Lung (tissue), 12 donors: Measurements from ENCODE around the gene NUDT6. TPM values are rescaled to one million over a fixed set of nuclear protein-coding genes. Genes with fewer than 3 reads are reported as not detected.
A peak's percentile ranks its signal among the peaks of the same experiment; 100 is the strongest.

Experiments
- ATAC-seq: fragments of 200-7000 bp; cut with Tn5 transposase; one replicate; pipeline ENCODE4 v1.9.1; 2020; ENCODE audit warnings: moderate number of reproducible peaks; ENCODE audit not compliant: insufficient read depth, low FRiP score
- DNase-seq, 3 donors: peaks; one replicate each; pipeline ENCODE4 v3.0.0-alpha.2; 2013 to 2017
- H3K27ac ChIP-seq, 2 donors: one replicate each; pipeline ENCODE4 v1.5.1; 2013; ENCODE audit warnings: mild to moderate bottlenecking in 2 of 2, moderate library complexity in 2 of 2, control low read depth in 1 of 2, inconsistent platforms in 1 of 2, low read depth in 1 of 2, low read length in 1 of 2
- H3K27me3 ChIP-seq, 3 donors: one replicate each; pipeline ENCODE4 v1.5.1; 2013; ENCODE audit warnings: low read length in 2 of 3; ENCODE audit not compliant: control insufficient read depth in 3 of 3, insufficient read depth in 3 of 3
- H3K36me3 ChIP-seq, 4 donors: one replicate each; pipeline ENCODE4 v1.5.1; 2013; ENCODE audit warnings: low read length in 4 of 4, mild to moderate bottlenecking in 1 of 4, moderate library complexity in 1 of 4; ENCODE audit not compliant: control insufficient read depth in 4 of 4, insufficient read depth in 4 of 4
- H3K4me1 ChIP-seq, 5 donors: one replicate each; pipeline ENCODE4 v1.5.1; 2013; ENCODE audit warnings: low read length in 5 of 5, mild to moderate bottlenecking in 2 of 5, moderate library complexity in 1 of 5; ENCODE audit not compliant: control insufficient read depth in 5 of 5, insufficient read depth in 5 of 5
- H3K4me3 ChIP-seq: one replicate; pipeline ENCODE4 v1.5.1; 2013; ENCODE audit warnings: mild to moderate bottlenecking, control low read depth, moderate library complexity
- H3K9ac ChIP-seq, 2 donors: one replicate each; pipeline ENCODE4 v1.5.1; 2013; ENCODE audit warnings: low read length in 2 of 2, control low read depth in 1 of 2; ENCODE audit not compliant: insufficient read depth in 1 of 2
- H3K9me3 ChIP-seq, 4 donors: one replicate each; pipeline ENCODE4 v1.5.1; 2013; ENCODE audit warnings: low read length in 3 of 4, mild to moderate bottlenecking in 1 of 4, moderate library complexity in 1 of 4; ENCODE audit not compliant: control insufficient read depth in 4 of 4, insufficient read depth in 3 of 4
- WGBS, 2 donors: extraction: QIAGEN DNeasy Blood & Tissue Kit; methylation state at CpG; one replicate each; pipeline ENCODE4 v1.1.7; 2013; 5-methylcytosine and 5-hydroxymethylcytosine counted together
- polyA plus RNA-seq, 2 donors: library from polyadenylated mRNA; stranded (reverse); fragments of 200-250 nt; gene quantifications; one replicate each; pipeline ENCODE4 v1.2.1, GENCODE V29; 2013
- total RNA-seq, 2 donors: library from RNA; depleted of rRNA in 1 of 2; stranded (reverse); fragments of >200 nt in 1 of 2; gene quantifications; one replicate each; pipeline ENCODE4 v1.2.1, GENCODE V29; 2014 to 2021
- TF ChIP-seq, protein P1 (sequence below): IDR thresholded peaks from 2 replicates; pipeline ENCODE4 v1.5.1; 2012; ENCODE audit warnings: mild to moderate bottlenecking; ENCODE audit errors: control extremely low read depth, extremely low read depth
- donor health status: control.
- donor health status: control.
- donor health status: Bipolar disorder and iron deficiency.
- donor health status: healthy.
- donor health status: DM: yes; HTN: yes; CAD: no.

The NUDT6 gene
- total and polyA plus RNA-seq, 4 donors, result 3.8 to 9.2 (median 6.7) TPM

DNA sequence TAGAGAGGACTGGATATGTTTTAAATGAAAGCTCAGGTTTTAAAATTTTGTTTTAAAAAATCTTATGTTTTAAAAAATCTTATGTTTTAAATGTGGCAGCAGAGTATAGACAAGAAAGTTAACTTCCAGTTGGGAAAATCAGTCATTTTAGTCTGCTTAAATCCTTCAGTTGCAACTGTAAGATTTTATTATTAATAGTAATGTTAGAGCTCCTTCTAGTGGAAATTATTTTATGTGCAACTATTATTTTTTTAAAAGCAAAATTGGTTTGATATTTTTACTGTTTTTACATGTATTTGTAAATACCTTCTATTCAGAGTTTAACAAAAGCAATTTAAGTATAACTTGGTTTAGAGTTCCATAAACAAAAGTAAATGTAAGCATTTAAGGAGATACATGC, 8.5 kb upstream of the NUDT6 start:
- Histone ChIP-seq H3K4me3 (no peak overlapping the region), H3K9me3 (no peaks in the 10 kb centered on the region), H3K27ac (no peak overlapping the region), H3K4me1 (peaks cover 0 to 3% (median 0%) of the 10 kb centered on the region in 5 donors), H3K9ac (no peak overlapping the region), H3K27me3 (no peaks in the 10 kb centered on the region), H3K36me3 (peaks cover 5 to 31% (median 20%) of the 10 kb centered on the region in 4 donors)
- TF ChIP-seq, protein P1, sequence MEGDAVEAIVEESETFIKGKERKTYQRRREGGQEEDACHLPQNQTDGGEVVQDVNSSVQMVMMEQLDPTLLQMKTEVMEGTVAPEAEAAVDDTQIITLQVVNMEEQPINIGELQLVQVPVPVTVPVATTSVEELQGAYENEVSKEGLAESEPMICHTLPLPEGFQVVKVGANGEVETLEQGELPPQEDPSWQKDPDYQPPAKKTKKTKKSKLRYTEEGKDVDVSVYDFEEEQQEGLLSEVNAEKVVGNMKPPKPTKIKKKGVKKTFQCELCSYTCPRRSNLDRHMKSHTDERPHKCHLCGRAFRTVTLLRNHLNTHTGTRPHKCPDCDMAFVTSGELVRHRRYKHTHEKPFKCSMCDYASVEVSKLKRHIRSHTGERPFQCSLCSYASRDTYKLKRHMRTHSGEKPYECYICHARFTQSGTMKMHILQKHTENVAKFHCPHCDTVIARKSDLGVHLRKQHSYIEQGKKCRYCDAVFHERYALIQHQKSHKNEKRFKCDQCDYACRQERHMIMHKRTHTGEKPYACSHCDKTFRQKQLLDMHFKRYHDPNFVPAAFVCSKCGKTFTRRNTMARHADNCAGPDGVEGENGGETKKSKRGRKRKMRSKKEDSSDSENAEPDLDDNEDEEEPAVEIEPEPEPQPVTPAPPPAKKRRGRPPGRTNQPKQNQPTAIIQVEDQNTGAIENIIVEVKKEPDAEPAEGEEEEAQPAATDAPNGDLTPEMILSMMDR, result peak; percentile 27
- no peak for ATAC-seq
- peak in 2 of 3 donors; percentile 38 to 48 for DNase-seq

DNA sequence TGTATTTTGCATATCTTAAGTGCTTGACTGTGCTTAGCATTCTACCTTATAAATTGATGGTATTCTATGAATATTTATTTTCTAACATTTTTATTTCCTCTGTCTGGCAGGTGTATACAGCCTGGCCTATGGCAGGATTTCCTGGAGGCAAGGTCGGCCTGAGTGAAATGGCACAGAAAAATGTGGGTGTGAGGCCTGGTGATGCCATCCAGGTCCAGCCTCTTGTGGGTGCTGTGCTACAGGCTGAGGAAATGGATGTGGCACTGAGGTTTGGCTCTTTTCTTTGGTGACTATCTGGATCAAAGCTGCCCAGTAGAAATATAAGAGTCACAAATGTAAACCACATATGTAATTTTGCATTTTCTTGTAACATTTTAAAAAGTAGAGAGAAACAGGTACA, 6.5 kb upstream of the NUDT6 start:
- no peak for DNase-seq
- no peak overlapping the region for H3K4me3 ChIP-seq
- WGBS, 2 donors, result 69 to 84% methylated on average over 1 of the region's 1 CpG
- H3K9ac ChIP-seq, result no peak overlapping the region
- ATAC-seq, result no peak
- H3K9me3 ChIP-seq, result no peaks in the 10 kb centered on the region
- peaks cover 1 to 19% (median 13%) of the 10 kb centered on the region in 4 donors for H3K36me3 ChIP-seq
- no peaks in the 10 kb centered on the region for H3K27me3 ChIP-seq
- TF ChIP-seq, protein P1, result no peak
- no peak overlapping the region for H3K27ac ChIP-seq
- peaks cover 0 to 7% (median 5%) of the 10 kb centered on the region in 5 donors for H3K4me1 ChIP-seq

DNA sequence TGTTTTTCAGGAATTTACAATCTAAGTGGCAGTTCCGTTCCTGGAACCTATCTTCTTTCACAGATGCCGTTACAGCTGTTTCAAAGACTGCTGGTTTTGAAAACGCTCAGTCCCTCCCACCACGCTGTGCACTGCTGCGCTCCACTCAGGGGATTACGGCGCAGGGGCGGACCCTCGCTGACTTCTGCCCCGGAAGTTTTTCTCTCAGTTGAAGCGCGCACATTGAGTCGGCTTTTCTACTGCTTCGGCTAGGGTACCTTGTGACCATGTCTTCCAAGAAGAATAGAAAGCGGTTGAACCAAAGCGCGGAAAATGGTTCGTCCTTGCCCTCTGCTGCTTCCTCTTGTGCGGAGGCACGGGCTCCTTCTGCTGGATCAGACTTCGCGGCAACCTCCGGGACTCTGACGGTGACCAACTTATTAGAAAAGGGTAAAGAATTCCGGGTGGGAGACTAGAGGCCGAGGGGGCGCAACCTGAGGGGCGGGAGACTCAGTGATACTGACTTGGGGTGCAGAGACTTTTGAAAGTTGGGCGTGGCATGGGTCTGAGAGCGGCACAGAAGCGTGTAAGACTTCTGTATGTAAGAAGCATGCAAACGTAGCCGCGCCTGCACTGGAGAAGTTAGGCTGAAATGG, 597 bp upstream of the NUDT6 start:
- peaks cover 0 to 1% (median 0%) of the 10 kb centered on the region in 4 donors for H3K9me3 ChIP-seq
- no peaks in the 10 kb centered on the region for H3K27me3 ChIP-seq
- peak overlapping the region; percentile 93 for H3K4me3 ChIP-seq
- ATAC-seq (peak; percentile 93), DNase-seq (peak; percentile 91 to 95 (median 95))
- H3K9ac ChIP-seq, result peak overlapping the region in 1 of 2 donors; percentile 69
- WGBS, 2 donors, result 0% methylated on average over 34 of the region's 34 CpGs
- peaks cover 0 to 17% (median 5%) of the 10 kb centered on the region in 5 donors for H3K4me1 ChIP-seq
- peak overlapping the region; percentile 82 to 89 for H3K27ac ChIP-seq
- peaks cover 0 to 4% (median under 1%) of the 10 kb centered on the region in 4 donors for H3K36me3 ChIP-seq
- TF ChIP-seq, protein P1, result no peak
